ENCODE results near the gene MGAT5.

The MGAT5 gene

GRCh38 chr2:134253804-134254203 is at the start of gene MGAT5:
MGAT5 (plus strand) TSS chr2:134254072; CDS start chr2:134254404, 332 bp downstream.
- no peak for DNase-seq

GRCh38 chr2:134205087-134205486 is 48.8 kb upstream of the MGAT5 start:
- DNase-seq, result no peak

- no peak for DNase-seq
These were observed 47.8 kb upstream of the MGAT5 start for GRCh38 chr2:134206031-134206430.

- DNase-seq, result peak; percentile 24
These were observed 47.3 kb upstream of the MGAT5 start for GRCh38 chr2:134206573-134206972.

GRCh38 chr2:134207589-134208209 is 46.2 kb upstream of the MGAT5 start:
- peak; percentile 66 for DNase-seq

GRCh38 chr2:134208825-134209224 is 45.0 kb upstream of the MGAT5 start:
- no peak for DNase-seq

- DNase-seq, result no peak
These were observed 41.1 kb upstream of the MGAT5 start for GRCh38 chr2:134212746-134213145.

GRCh38 chr2:134216152-134216829 is 37.6 kb upstream of the MGAT5 start:
- DNase-seq, result peak; percentile 32

GRCh38 chr2:134217351-134217750 is 36.5 kb upstream of the MGAT5 start:
- DNase-seq, result peak; percentile 14

GRCh38 chr2:134217924-134218323 is 35.9 kb upstream of the MGAT5 start:
- DNase-seq, result peak; percentile 38

- no peak for DNase-seq
These were observed 35.5 kb upstream of the MGAT5 start for GRCh38 chr2:134218414-134218813.

GRCh38 chr2:134218930-134219658 is 34.8 kb upstream of the MGAT5 start:
- peak; percentile 38 for DNase-seq

GRCh38 chr2:134220344-134220974 is 33.4 kb upstream of the MGAT5 start:
- DNase-seq, result no peak

- no peak for DNase-seq
These were observed 29.9 kb upstream of the MGAT5 start for GRCh38 chr2:134224005-134224404.

- DNase-seq, result no peak
These were observed 28.7 kb upstream of the MGAT5 start for GRCh38 chr2:134225173-134225572.

- no peak for DNase-seq
These were observed 28.0 kb upstream of the MGAT5 start for GRCh38 chr2:134225841-134226240.

- no peak for DNase-seq
These were observed 27.3 kb upstream of the MGAT5 start for GRCh38 chr2:134226601-134227000.

GRCh38 chr2:134227666-134228065 is 26.2 kb upstream of the MGAT5 start:
- DNase-seq, result no peak

GRCh38 chr2:134228493-134228903 is 25.4 kb upstream of the MGAT5 start:
- no peak for DNase-seq

GRCh38 chr2:134229540-134229939 is 24.3 kb upstream of the MGAT5 start:
- no peak for DNase-seq

- no peak for DNase-seq
These were observed 23.0 kb upstream of the MGAT5 start for GRCh38 chr2:134230885-134231284.

- no peak for DNase-seq
These were observed 22.4 kb upstream of the MGAT5 start for GRCh38 chr2:134231301-134231964.

- no peak for DNase-seq
These were observed 21.9 kb upstream of the MGAT5 start for GRCh38 chr2:134231965-134232340.

Measured in activated naive CD4-positive, alpha-beta T cell treated with Interleukin-2 at 50 U/mL for 16 hours (primary cell).